ENCODE results near the gene COL24A1.
"Not testable (repeated sequence)": the region's sequence is repeated elsewhere in the genome, so short reads cannot be mapped to it uniquely, and the experiment has no call there.

Gene COL24A1

GRCh38 chr1:86071870-86072269, 84.7 kb downstream of the COL24A1 start:
- not testable (repeated sequence) for DNase-seq

GRCh38 chr1:86069757-86070145, 86.8 kb downstream of the COL24A1 start:
- DNase-seq = no peak

- no peak for DNase-seq
These were observed 87.5 kb downstream of the COL24A1 start for GRCh38 chr1:86068841-86069756.

GRCh38 chr1:86068271-86068721, 88.3 kb downstream of the COL24A1 start:
- DNase-seq = no peak

- no peak for DNase-seq
These were observed 88.9 kb downstream of the COL24A1 start for GRCh38 chr1:86067626-86068025.

GRCh38 chr1:86064899-86065298, 91.7 kb downstream of the COL24A1 start:
- no peak for DNase-seq

GRCh38 chr1:86063721-86064120, 92.9 kb downstream of the COL24A1 start:
- no peak for DNase-seq

GRCh38 chr1:86062453-86062852, 94.1 kb downstream of the COL24A1 start:
- no peak for DNase-seq

GRCh38 chr1:86061551-86061990, 95.0 kb downstream of the COL24A1 start:
- no peak for DNase-seq

GRCh38 chr1:86054396-86054795, 102.2 kb downstream of the COL24A1 start:
- DNase-seq = no peak

- no peak for DNase-seq
These were observed 103.4 kb downstream of the COL24A1 start for GRCh38 chr1:86052948-86053698.

- DNase-seq = no peak
These were observed 121.5 kb downstream of the COL24A1 start for GRCh38 chr1:86035101-86035500.

- no peak for DNase-seq
These were observed 126.4 kb downstream of the COL24A1 start for GRCh38 chr1:86030180-86030579.

GRCh38 chr1:86018283-86018923, 138.2 kb downstream of the COL24A1 start:
- DNase-seq = no peak

- no peak for DNase-seq
These were observed 140.4 kb downstream of the COL24A1 start for GRCh38 chr1:86016076-86016759.

GRCh38 chr1:86015375-86015774, 141.2 kb downstream of the COL24A1 start:
- no peak for DNase-seq

GRCh38 chr1:86000601-86001000, 156.0 kb downstream of the COL24A1 start:
- DNase-seq = no peak

- no peak for DNase-seq
These were observed 158.3 kb downstream of the COL24A1 start for GRCh38 chr1:85998105-85998855.

- DNase-seq = no peak
These were observed 163.8 kb downstream of the COL24A1 start for GRCh38 chr1:85992791-85993190.

- no peak for DNase-seq
These were observed 165.3 kb downstream of the COL24A1 start for GRCh38 chr1:85991261-85991660.

- DNase-seq = no peak
These were observed 171.9 kb downstream of the COL24A1 start for GRCh38 chr1:85984636-85985035.

GRCh38 chr1:85983316-85983715, 173.3 kb downstream of the COL24A1 start:
- DNase-seq = no peak

All from stimulated activated naive CD4-positive, alpha-beta T cell treated with Interleukin-2 at 50 U/mL for 16 hours (primary cell).